Measurements from ENCODE around the gene GLDN. TPM values are rescaled to one million over a fixed set of nuclear protein-coding genes. Genes with fewer than 3 reads are reported as not detected.

GLDN gene
- total and polyA plus RNA-seq, 7 donors, result 0.46 to 5.5 (median 1.4) TPM; not detected in 1

- H3K27me3 ChIP-seq, result no peaks in the 10 kb centered on the region
- H3K4me3 ChIP-seq, result no peak overlapping the region
- WGBS, 2 donors, result 67 to 71% methylated on average over 8 of the region's 8 CpGs
- DNase-seq, result no peak
- intact Hi-C loops (cut with DNase I), result no loop called here
- no peaks in the 10 kb centered on the region for H3K9me3 ChIP-seq
- TF ChIP-seq POLR2A (IDR thresholded peaks at IDR 0.05) (no peak), POLR2AphosphoS5 (IDR thresholded peaks at IDR 0.05) (no peak), CTCF (IDR thresholded peaks at IDR 0.05) (no peak), EP300 (IDR thresholded peaks at IDR 0.05) (no peak)
- no peaks in the 10 kb centered on the region for H3K4me1 ChIP-seq
- no peak overlapping the region for H3K27ac ChIP-seq
- H3K36me3 ChIP-seq, result no peaks in the 10 kb centered on the region
These were observed 29.0 kb upstream of the GLDN start for GRCh38 chr15:51312166-51313073.

- no peaks in the 10 kb centered on the region for H3K27me3 ChIP-seq
- H3K36me3 ChIP-seq, result no peaks in the 10 kb centered on the region
- no peak overlapping the region for H3K4me3 ChIP-seq
- TF ChIP-seq CTCF (IDR thresholded peaks at IDR 0.05) (no peak), EP300 (IDR thresholded peaks at IDR 0.05) (no peak), POLR2AphosphoS5 (IDR thresholded peaks at IDR 0.05) (no peak), POLR2A (IDR thresholded peaks at IDR 0.05) (no peak)
- no peak for DNase-seq
- intact Hi-C loops (cut with DNase I), result no loop called here
- no peaks in the 10 kb centered on the region for H3K9me3 ChIP-seq
- no peak overlapping the region for H3K27ac ChIP-seq
- no peaks in the 10 kb centered on the region for H3K4me1 ChIP-seq
These were observed 28.4 kb upstream of the GLDN start for GRCh38 chr15:51313074-51313393.

- Histone ChIP-seq H3K9me3 (no peaks in the 10 kb centered on the region), H3K4me1 (no peaks in the 10 kb centered on the region), H3K36me3 (no peaks in the 10 kb centered on the region), H3K4me3 (no peak overlapping the region), H3K27ac (no peak overlapping the region), H3K27me3 (no peaks in the 10 kb centered on the region)
- 93 to 94% methylated on average over 10 of the region's 10 CpGs for WGBS, 2 donors
- DNase-seq, result no peak
- TF ChIP-seq POLR2A (IDR thresholded peaks at IDR 0.05) (no peak), POLR2AphosphoS5 (IDR thresholded peaks at IDR 0.05) (no peak), CTCF (IDR thresholded peaks at IDR 0.05) (no peak), EP300 (IDR thresholded peaks at IDR 0.05) (no peak)
- intact Hi-C loops (cut with DNase I), result no loop called here
These were observed 27.7 kb upstream of the GLDN start for GRCh38 chr15:51313644-51314280.

GRCh38 chr15:51314391-51315337, 26.8 kb upstream of the GLDN start:
- intact Hi-C loops (cut with DNase I), result no loop called here
- no peaks in the 10 kb centered on the region for H3K4me1 ChIP-seq
- DNase-seq, result no peak
- H3K27ac ChIP-seq, result no peak overlapping the region
- no peaks in the 10 kb centered on the region for H3K27me3 ChIP-seq
- TF ChIP-seq POLR2A (IDR thresholded peaks at IDR 0.05) (no peak), CTCF (IDR thresholded peaks at IDR 0.05) (no peak), POLR2AphosphoS5 (IDR thresholded peaks at IDR 0.05) (no peak), EP300 (IDR thresholded peaks at IDR 0.05) (no peak)
- no peaks in the 10 kb centered on the region for H3K36me3 ChIP-seq
- no peak overlapping the region for H3K4me3 ChIP-seq
- H3K9me3 ChIP-seq, result no peaks in the 10 kb centered on the region
- WGBS, 2 donors, result 86 to 94% methylated on average over 10 of the region's 10 CpGs

Measured in sigmoid colon (tissue), 7 donors.